Prostate gland (tissue), 2 donors: ENCODE results near the gene CENPW.

Source experiments
- CTCF ChIP-seq, 4 experiments: fragments of 200-600 bp in 2 of 4; fragments of 450-650 bp in 2 of 4; sonication (generic) in 2 of 4; IDR thresholded peaks; 1 replicate in 3 of 4; 2 replicates in 1 of 4; pipeline ENCODE4 v1.5.1; 2016 to 2019; ENCODE audit warnings: antibody characterized with exemption in 4 of 4, mild to moderate bottlenecking in 2 of 4, moderate library complexity in 2 of 4
- POLR2A ChIP-seq: fragments of 450-650 bp; IDR thresholded peaks from one replicate; pipeline ENCODE4 v1.6.1; 2016; ENCODE audit warnings: antibody characterized with exemption, mild to moderate bottlenecking

- TF ChIP-seq CTCF (IDR thresholded peaks at IDR 0.05) (no peak), POLR2A (no peak)
These were observed 12.0 kb downstream of the CENPW start for GRCh38 chr6:126351960-126352359.
